ENCODE measurements around the gene RHOF. TPM values are rescaled to one million over a fixed set of nuclear protein-coding genes. Genes with fewer than 3 reads are reported as not detected.

Gene RHOF
- total and polyA plus RNA-seq, 8 donors, result 2.8 to 12.6 (median 4.9) TPM

- intact Hi-C loops (cut with DNase I), result no loop called here
- no peak for ATAC-seq
- H3K4me1 ChIP-seq, result peaks cover 0 to 7% (median 0%) of the 10 kb centered on the region in 3 donors
- no peaks in the 10 kb centered on the region for H3K9me3 ChIP-seq
- no peak for FAIRE-seq
- no peak overlapping the region for H3K4me3 ChIP-seq
- no peak for TF ChIP-seq CTCF (IDR thresholded peaks at IDR 0.05)
- WGBS, 2 donors, result 62 to 69% methylated on average over 4 of the region's 4 CpGs
- DNase-seq, result no peak
- H3K36me3 ChIP-seq, result no peaks in the 10 kb centered on the region
- H3K27me3 ChIP-seq, result no peaks in the 10 kb centered on the region
- H3K27ac ChIP-seq, result no peak overlapping the region
Observed at GRCh38 chr12:121837680-121838079, 44.2 kb upstream of the RHOF start.

GRCh38 chr12:121831571-121832245 lies 38.2 kb upstream of the RHOF start:
- ATAC-seq, result no peak
- no peak for FAIRE-seq
- WGBS, 2 donors, result 92 to 94% methylated on average over 19 of the region's 19 CpGs
- no peak for TF ChIP-seq CTCF (IDR thresholded peaks at IDR 0.05)
- no peaks in the 10 kb centered on the region for H3K4me1 ChIP-seq
- no peaks in the 10 kb centered on the region for H3K9me3 ChIP-seq
- no peak for DNase-seq
- H3K4me3 ChIP-seq, result no peak overlapping the region
- no peak overlapping the region for H3K27ac ChIP-seq
- H3K27me3 ChIP-seq, result no peaks in the 10 kb centered on the region
- H3K36me3 ChIP-seq, result peaks cover 5 to 42% (median 16%) of the 10 kb centered on the region in 3 donors
- intact Hi-C loops (cut with DNase I), result no loop called here

- TF ChIP-seq CTCF (IDR thresholded peaks at IDR 0.05), result no peak
- H3K27me3 ChIP-seq, result no peaks in the 10 kb centered on the region
- no peaks in the 10 kb centered on the region for H3K4me1 ChIP-seq
- peaks cover 5 to 43% (median 16%) of the 10 kb centered on the region in 3 donors for H3K36me3 ChIP-seq
- no peak for ATAC-seq
- no peak overlapping the region for H3K4me3 ChIP-seq
- H3K9me3 ChIP-seq, result no peaks in the 10 kb centered on the region
- 85 to 89% methylated on average over 29 of the region's 29 CpGs for WGBS, 2 donors
- FAIRE-seq, result no peak
- H3K27ac ChIP-seq, result no peak overlapping the region
- intact Hi-C loops (cut with DNase I), result no loop called here
- DNase-seq, result no peak
Observed at GRCh38 chr12:121830588-121831265, 37.2 kb upstream of the RHOF start.

GRCh38 chr12:121830134-121830533 lies 36.6 kb upstream of the RHOF start:
- no peak overlapping the region for H3K4me3 ChIP-seq
- DNase-seq (no peak), FAIRE-seq (no peak), ATAC-seq (no peak)
- no peaks in the 10 kb centered on the region for H3K9me3 ChIP-seq
- peaks cover 5 to 43% (median 16%) of the 10 kb centered on the region in 3 donors for H3K36me3 ChIP-seq
- no peak for TF ChIP-seq CTCF (IDR thresholded peaks at IDR 0.05)
- no peaks in the 10 kb centered on the region for H3K27me3 ChIP-seq
- intact Hi-C loops (cut with DNase I), result no loop called here
- no peak overlapping the region for H3K27ac ChIP-seq
- WGBS, 2 donors, result 91 to 93% methylated on average over 23 of the region's 23 CpGs
- H3K4me1 ChIP-seq, result no peaks in the 10 kb centered on the region

Measured in pancreas (tissue), 10 donors.